GM18907 (cell line): ENCODE measurements around the gene NEDD8.

Experiments
- ATAC-seq: cut with Tn5 transposase; IDR thresholded peaks from one replicate; pipeline ENCODE4 v1.9.1; 2021; ENCODE audit warnings: mild to moderate bottlenecking, moderate library complexity; ENCODE audit not compliant: unreplicated experiment

The NEDD8 gene

GRCh38 chr14:24198814-24199524 lies 33.2 kb downstream of the NEDD8 start:
- no peak for ATAC-seq

- ATAC-seq, result no peak
These were observed 35.1 kb downstream of the NEDD8 start for GRCh38 chr14:24197056-24197450.

GRCh38 chr14:24196071-24197055 lies 35.8 kb downstream of the NEDD8 start:
- peak; percentile 25 for ATAC-seq

- peak; percentile 85 for ATAC-seq
These were observed 36.7 kb downstream of the NEDD8 start, which contains the start of gene TM9SF1 for GRCh38 chr14:24195186-24196070. Gene TM9SF1 (minus strand): TSS chr14:24195441. CDS start chr14:24195019, 422 bp downstream.

GRCh38 chr14:24194873-24195185 lies 37.3 kb downstream of the NEDD8 start:
- ATAC-seq, result no peak

GRCh38 chr14:24194186-24194872 lies 37.8 kb downstream of the NEDD8 start:
- ATAC-seq, result no peak

GRCh38 chr14:24192933-24193332 lies 39.2 kb downstream of the NEDD8 start:
- no peak for ATAC-seq

GRCh38 chr14:24190416-24190815 lies 41.8 kb downstream of the NEDD8 start:
- no peak for ATAC-seq

- ATAC-seq, result no peak
These were observed 42.7 kb downstream of the NEDD8 start for GRCh38 chr14:24189460-24189859.

- no peak for ATAC-seq
These were observed 43.1 kb downstream of the NEDD8 start for GRCh38 chr14:24189059-24189375.

- peak; percentile 80 for ATAC-seq
These were observed 43.7 kb downstream of the NEDD8 start, which contains the start of gene IPO4 for GRCh38 chr14:24188251-24189058. Gene IPO4 (minus strand): TSS chr14:24188816. CDS start chr14:24188787, 29 bp downstream.

GRCh38 chr14:24187539-24187915 lies 44.6 kb downstream of the NEDD8 start:
- ATAC-seq, result no peak

GRCh38 chr14:24186831-24187538 lies 45.2 kb downstream of the NEDD8 start:
- ATAC-seq, result no peak

GRCh38 chr14:24185741-24186140 lies 46.4 kb downstream of the NEDD8 start:
- ATAC-seq, result no peak

GRCh38 chr14:24185026-24185425 lies 47.1 kb downstream of the NEDD8 start:
- ATAC-seq, result no peak

- ATAC-seq, result no peak
These were observed 47.8 kb downstream of the NEDD8 start for GRCh38 chr14:24184104-24184970.

GRCh38 chr14:24183014-24183481 lies 49.1 kb downstream of the NEDD8 start:
- no peak for ATAC-seq
